MM.1S (cell line): ENCODE results near the gene MYH11.

Experiments used
- CTCF ChIP-seq: fragments of 300-600 bp; sonication (generic); IDR thresholded peaks from 2 replicates; pipeline ENCODE4 v1.5.1; 2016; ENCODE audit warnings: antibody characterized with exemption, low read length, mixed read lengths
- EZH2 ChIP-seq: fragments of 300-600 bp; sonication (generic); optimal IDR thresholded peaks from 2 replicates; pipeline ENCODE3; 2017; ENCODE audit warnings: low read depth, mild to moderate bottlenecking, antibody characterized with exemption, low read length, mixed read lengths

GRCh38 chr16:15752717-15753488 is 103.9 kb downstream of the MYH11 start:
- no peak for TF ChIP-seq CTCF
- no peak for TF ChIP-seq EZH2
